Stimulated activated CD4-positive, alpha-beta T cell treated with anti-CD3 and anti-CD28 coated beads, TNF-alpha, amount 100 ng/mL, for 1 hour (primary cell): ENCODE data around the gene TRIM28.

Source experiments
- DNase-seq, 3 donors: peaks; one replicate each; pipeline ENCODE4 v3.0.0-alpha.2; 2020; ENCODE audit warnings: low read depth in 3 of 3, low spot score in 1 of 3

TRIM28 gene

GRCh38 chr19:58547323-58548312 is 3.8 kb downstream of the TRIM28 start:
- DNase-seq, result no peak

DNA sequence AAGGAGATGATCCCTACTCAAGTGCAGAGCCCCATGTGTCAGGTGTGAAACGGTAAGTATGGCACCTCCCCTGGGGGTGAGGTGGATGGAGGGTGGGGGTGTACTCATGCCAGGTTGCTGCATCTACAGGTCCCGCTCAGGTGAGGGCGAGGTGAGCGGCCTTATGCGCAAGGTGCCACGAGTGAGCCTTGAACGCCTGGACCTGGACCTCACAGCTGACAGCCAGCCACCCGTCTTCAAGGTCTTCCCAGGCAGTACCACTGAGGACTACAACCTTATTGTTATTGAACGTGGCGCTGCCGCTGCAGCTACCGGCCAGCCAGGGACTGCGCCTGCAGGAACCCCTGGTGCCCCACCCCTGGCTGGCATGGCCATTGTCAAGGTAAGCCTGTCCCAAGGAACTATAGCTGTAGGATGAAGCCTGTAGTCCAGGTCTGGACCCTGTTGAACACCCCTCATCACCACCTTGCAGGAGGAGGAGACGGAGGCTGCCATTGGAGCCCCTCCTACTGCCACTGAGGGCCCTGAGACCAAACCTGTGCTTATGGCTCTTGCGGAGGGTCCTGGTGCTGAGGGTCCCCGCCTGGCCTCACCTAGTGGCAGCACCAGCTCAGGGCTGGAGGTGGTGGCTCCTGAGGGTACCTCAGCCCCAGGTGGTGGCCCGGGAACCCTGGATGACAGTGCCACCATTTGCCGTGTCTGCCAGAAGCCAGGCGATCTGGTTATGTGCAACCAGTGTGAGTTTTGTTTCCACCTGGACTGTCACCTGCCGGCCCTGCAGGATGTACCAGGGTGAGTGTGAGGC is 5.2 kb downstream of the TRIM28 start:
- DNase-seq, result no peak

GRCh38 chr19:58549664-58550361 is 5.9 kb downstream of the TRIM28 start:
- no peak for DNase-seq

GRCh38 chr19:58550362-58551122 is 6.7 kb downstream of the TRIM28 start:
- no peak for DNase-seq

DNA sequence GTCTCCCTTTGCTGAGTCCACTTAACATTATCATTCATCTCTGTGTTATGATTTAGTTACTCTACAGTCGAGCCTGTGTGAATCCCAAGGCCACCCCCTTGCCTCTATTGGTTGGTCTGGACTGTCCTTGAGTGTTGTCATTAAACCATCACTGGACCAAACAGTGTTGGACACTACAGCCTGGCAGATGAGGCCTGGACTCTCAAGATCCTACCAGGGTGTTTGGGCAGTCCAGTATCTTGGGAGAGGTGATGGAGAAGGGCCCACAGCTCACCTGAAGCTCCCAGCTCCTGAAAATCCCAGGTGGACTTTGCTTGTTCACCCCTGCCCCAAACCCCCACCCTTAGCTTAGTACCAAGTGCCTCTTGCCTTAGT is 7.2 kb downstream of the TRIM28 start:
- no peak for DNase-seq

GRCh38 chr19:58551577-58552471 is 8.0 kb downstream of the TRIM28 start:
- no peak for DNase-seq

- DNase-seq, result no peak
Measured at GRCh38 chr19:58552655-58553054, 8.8 kb downstream of the TRIM28 start.

- no peak for DNase-seq
Measured at GRCh38 chr19:58553799-58554493, 10.1 kb downstream of the TRIM28 start.

- DNase-seq, result peak; percentile 90 to 97 (median 95)
Measured at GRCh38 chr19:58554494-58555368, 10.9 kb downstream of the TRIM28 start, which contains the start of gene CHMP2A. CHMP2A (minus strand) TSS chr19:58555105; CDS start chr19:58554212, 893 bp downstream.

- no peak for DNase-seq
Measured at GRCh38 chr19:58555369-58555885, 11.6 kb downstream of the TRIM28 start.

- no peak for DNase-seq
Measured at GRCh38 chr19:58555920-58556621, 12.2 kb downstream of the TRIM28 start.

GRCh38 chr19:58556622-58557220 is 12.9 kb downstream of the TRIM28 start:
- no peak for DNase-seq

GRCh38 chr19:58557221-58558065 is 13.6 kb downstream of the TRIM28 start:
- DNase-seq, result no peak

GRCh38 chr19:58558066-58558622 is 14.3 kb downstream of the TRIM28 start, which contains the start of gene UBE2M:
UBE2M (minus strand) TSS chr19:58558611; CDS start chr19:58558381, 230 bp downstream.
- no peak for DNase-seq

GRCh38 chr19:58558623-58559274 is 14.9 kb downstream of the TRIM28 start:
- peak; percentile 99 for DNase-seq
